Peyer's patch (tissue), 4 donors: ENCODE results near the gene FGF22.

Experiments
- POLR2A ChIP-seq, 2 donors: fragments of 450-650 bp; IDR thresholded peaks; one replicate each; pipeline ENCODE4 v1.5.1; 2017; ENCODE audit warnings: antibody characterized with exemption in 2 of 2, mild to moderate bottlenecking in 2 of 2, moderate library complexity in 2 of 2
- TF ChIP-seq, protein P1 (sequence below), 6 experiments: fragments of 450-650 bp in 4 of 6; fragments of 200-600 bp in 2 of 6; sonication (generic) in 1 of 6; IDR thresholded peaks; one replicate each; pipeline ENCODE4 v1.5.1; 2017 to 2019; ENCODE audit warnings: antibody characterized with exemption in 6 of 6, mild to moderate bottlenecking in 3 of 6, moderate library complexity in 1 of 6

DNA sequence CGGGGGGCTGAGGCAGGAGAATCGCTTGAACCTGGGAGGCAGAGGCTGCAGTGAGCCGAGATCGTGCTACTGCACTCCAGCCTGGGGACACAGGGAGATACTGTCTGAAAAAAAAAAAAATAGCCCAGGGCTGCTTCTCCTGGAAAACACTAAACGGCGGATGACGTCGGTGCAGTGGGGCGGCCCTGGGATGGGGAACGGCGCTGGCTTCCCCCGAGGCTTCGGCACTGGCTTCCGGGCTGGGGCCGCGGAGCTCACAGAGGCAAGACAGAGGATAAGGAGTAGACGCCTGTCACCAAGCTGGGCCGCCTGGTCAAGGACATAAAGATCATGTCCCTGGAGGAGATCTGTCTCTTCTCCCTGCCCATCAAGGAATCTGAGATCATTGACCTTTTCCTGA, 50.5 kb downstream of the FGF22 start:
- TF ChIP-seq, protein P1, sequence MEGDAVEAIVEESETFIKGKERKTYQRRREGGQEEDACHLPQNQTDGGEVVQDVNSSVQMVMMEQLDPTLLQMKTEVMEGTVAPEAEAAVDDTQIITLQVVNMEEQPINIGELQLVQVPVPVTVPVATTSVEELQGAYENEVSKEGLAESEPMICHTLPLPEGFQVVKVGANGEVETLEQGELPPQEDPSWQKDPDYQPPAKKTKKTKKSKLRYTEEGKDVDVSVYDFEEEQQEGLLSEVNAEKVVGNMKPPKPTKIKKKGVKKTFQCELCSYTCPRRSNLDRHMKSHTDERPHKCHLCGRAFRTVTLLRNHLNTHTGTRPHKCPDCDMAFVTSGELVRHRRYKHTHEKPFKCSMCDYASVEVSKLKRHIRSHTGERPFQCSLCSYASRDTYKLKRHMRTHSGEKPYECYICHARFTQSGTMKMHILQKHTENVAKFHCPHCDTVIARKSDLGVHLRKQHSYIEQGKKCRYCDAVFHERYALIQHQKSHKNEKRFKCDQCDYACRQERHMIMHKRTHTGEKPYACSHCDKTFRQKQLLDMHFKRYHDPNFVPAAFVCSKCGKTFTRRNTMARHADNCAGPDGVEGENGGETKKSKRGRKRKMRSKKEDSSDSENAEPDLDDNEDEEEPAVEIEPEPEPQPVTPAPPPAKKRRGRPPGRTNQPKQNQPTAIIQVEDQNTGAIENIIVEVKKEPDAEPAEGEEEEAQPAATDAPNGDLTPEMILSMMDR (IDR thresholded peaks at IDR 0.05), result no peak
- TF ChIP-seq POLR2A (IDR thresholded peaks at IDR 0.05), result no peak
